SK-N-SH treated with all-trans-retinoic acid at 6 μM for 48 hours (cell line): ENCODE measurements around the gene KDM4B.

Source experiments
- ATAC-seq: fragments of 200-7000 bp; cut with Tn5 transposase; 3 replicates; pipeline ENCODE4 v1.9.1; 2020; ENCODE audit warnings: mild to moderate bottlenecking, moderate library complexity
- CREB5 ChIP-seq: fragments of 250-450 bp; sonication (Bioruptor Pico); IDR thresholded peaks from 2 replicates; pipeline ENCODE4 v1.5.1; 2020; ENCODE audit warnings: low read depth, mild to moderate bottlenecking, moderate library complexity
- CSRNP3 ChIP-seq: fragments of 250-450 bp; sonication (Bioruptor Pico); IDR thresholded peaks from 2 replicates; pipeline ENCODE4 v1.5.1; 2021; ENCODE audit warnings: mild to moderate bottlenecking, moderate library complexity
- ESRRG ChIP-seq: fragments of 250-450 bp; sonication (Bioruptor Pico); IDR thresholded peaks from 2 replicates; pipeline ENCODE4 v1.6.1; 2021; ENCODE audit warnings: mild to moderate bottlenecking
- GLIS3 ChIP-seq: fragments of 250-450 bp; sonication (Bioruptor Pico); IDR thresholded peaks from 2 replicates; pipeline ENCODE4 v1.5.0; 2020; ENCODE audit warnings: mild to moderate bottlenecking, moderate library complexity
- OSR1 ChIP-seq: fragments of 250-450 bp; sonication (Bioruptor Pico); IDR thresholded peaks from 2 replicates; pipeline ENCODE4 v1.8.0; 2022; ENCODE audit warnings: moderate library complexity, mild to moderate bottlenecking, inconsistent platforms
- PATZ1 ChIP-seq: fragments of 250-450 bp; sonication (Bioruptor Pico); IDR thresholded peaks from 2 replicates; pipeline ENCODE4 v1.8.0; 2020; ENCODE audit warnings: mild to moderate bottlenecking, moderate library complexity, borderline replicate concordance
- RARB ChIP-seq: fragments of 250-450 bp; sonication (Bioruptor Pico); IDR thresholded peaks from 2 replicates; pipeline ENCODE4 v1.8.0; 2021; ENCODE audit warnings: mild to moderate bottlenecking, moderate library complexity
- SNAI2 ChIP-seq: fragments of 250-450 bp; sonication (Bioruptor Pico); IDR thresholded peaks from 2 replicates; pipeline ENCODE4 v1.5.0; 2020; ENCODE audit warnings: mild to moderate bottlenecking, moderate library complexity
- TCF4 ChIP-seq: fragments of 250-450 bp; sonication (Bioruptor Pico); IDR thresholded peaks from 2 replicates; pipeline ENCODE4 v1.8.0; 2021; ENCODE audit warnings: mild to moderate bottlenecking, moderate library complexity, borderline replicate concordance
- ZC3H10 ChIP-seq: fragments of 250-450 bp; sonication (Bioruptor Pico); IDR thresholded peaks from 2 replicates; pipeline ENCODE4 v1.5.1; 2021; ENCODE audit warnings: mild to moderate bottlenecking, moderate library complexity
- ZFP3 ChIP-seq: fragments of 250-450 bp; sonication (Bioruptor Pico); IDR thresholded peaks from 2 replicates; pipeline ENCODE4 v1.5.0; 2020; ENCODE audit warnings: mild to moderate bottlenecking, moderate library complexity
- ZFP30 ChIP-seq: fragments of 450-650 bp; formaldehyde crosslinking; IDR thresholded peaks from 2 replicates; pipeline ENCODE4 v1.5.0; 2022; ENCODE audit warnings: mild to moderate bottlenecking, moderate library complexity
- ZNF565 ChIP-seq: fragments of 450-650 bp; formaldehyde crosslinking; conservative IDR thresholded peaks from 2 replicates; pipeline ENCODE4 v1.5.0; 2020; ENCODE audit warnings: low read depth, mild to moderate bottlenecking, moderate library complexity
- ZNF70 ChIP-seq: fragments of 450-650 bp; formaldehyde crosslinking; IDR thresholded peaks from 2 replicates; pipeline ENCODE4 v1.5.0; 2020; ENCODE audit warnings: mild to moderate bottlenecking, moderate library complexity
- ZNF8 ChIP-seq: fragments of 450-650 bp; formaldehyde crosslinking; IDR thresholded peaks from 2 replicates; pipeline ENCODE4 v1.5.0; 2020; ENCODE audit warnings: mild to moderate bottlenecking, moderate library complexity
- TF ChIP-seq, protein P1 (sequence below): fragments of 250-450 bp; sonication (Bioruptor Pico); IDR thresholded peaks from 2 replicates; pipeline ENCODE4 v1.5.0; 2020; ENCODE audit warnings: mild to moderate bottlenecking, moderate library complexity
- TF ChIP-seq, protein P2 (sequence below): fragments of 250-450 bp; sonication (Bioruptor Pico); IDR thresholded peaks from 2 replicates; pipeline ENCODE4 v1.8.0; 2021; ENCODE audit warnings: low read depth, mild to moderate bottlenecking, moderate library complexity, borderline replicate concordance

Gene KDM4B

DNA sequence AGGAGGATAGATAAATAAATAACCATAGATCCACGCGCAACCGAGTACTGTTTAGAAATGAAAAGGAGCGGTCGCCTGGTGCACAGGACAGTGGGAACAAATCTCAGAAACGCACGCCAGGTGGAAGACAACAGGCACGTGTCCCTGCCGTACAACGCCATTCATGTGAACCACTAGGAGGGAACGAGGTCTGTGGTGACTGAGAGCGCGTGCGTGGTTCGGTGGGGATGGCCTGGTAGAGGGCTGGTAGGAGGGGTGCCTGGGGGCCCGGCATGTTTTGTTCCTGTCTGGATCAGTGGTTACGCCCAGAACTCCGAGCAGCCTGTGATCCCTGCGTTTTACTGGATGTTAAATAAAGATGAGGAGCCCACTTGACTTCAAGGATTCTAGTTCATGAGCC is 111.9 kb downstream of the KDM4B start:
- TF ChIP-seq RARB (no peak), CREB5 (CRISPR knock-in tag) (no peak), PATZ1 (CRISPR knock-in tag) (no peak), ESRRG (CRISPR knock-in tag) (no peak), CSRNP3 (CRISPR knock-in tag) (no peak)
- ATAC-seq = no peak

DNA sequence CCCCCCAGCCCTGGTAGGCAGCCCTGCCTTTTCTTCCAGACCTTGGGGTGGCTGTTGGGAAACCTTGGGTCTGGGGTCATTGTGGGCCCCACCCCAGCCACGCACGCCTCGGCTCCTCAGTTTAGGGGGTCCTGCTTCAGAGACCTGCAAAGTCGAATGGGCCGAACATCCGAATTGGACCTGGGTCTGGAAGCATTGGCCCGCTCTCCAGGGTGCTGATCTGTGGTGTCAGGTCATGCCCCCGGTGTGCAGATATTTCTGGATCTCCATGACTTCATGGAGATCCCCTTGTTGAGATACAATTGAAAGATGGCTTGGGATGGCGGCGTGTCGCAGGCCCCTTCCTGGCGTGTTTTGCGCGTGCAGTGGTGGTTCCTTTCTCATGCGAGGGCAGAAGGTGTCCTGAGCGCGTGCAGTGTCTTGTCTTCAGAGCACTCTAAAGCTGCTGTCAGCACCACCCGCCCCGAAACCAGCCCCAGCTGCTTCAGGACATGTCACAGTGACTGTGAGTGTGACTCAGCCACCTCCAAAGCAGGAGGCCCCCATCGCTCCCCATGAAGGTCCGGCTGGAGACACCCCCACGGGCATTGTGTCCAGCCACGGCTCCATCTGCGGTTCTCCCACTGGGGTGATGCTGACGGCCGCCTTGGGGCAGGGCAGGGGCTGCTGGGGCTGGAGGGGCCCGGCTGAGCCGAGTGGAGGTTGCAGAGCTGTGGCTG is 112.7 kb downstream of the KDM4B start:
- no peak for ATAC-seq
- TF ChIP-seq PATZ1 (CRISPR knock-in tag) = no peak
- TF ChIP-seq, all 23 proteins: peak for 0

- no peak for ATAC-seq
- TF ChIP-seq OSR1 (CRISPR knock-in tag) (no peak), PATZ1 (CRISPR knock-in tag) (no peak), SNAI2 (CRISPR knock-in tag) (no peak), ZNF8 (CRISPR knock-in tag) (no peak), ZNF565 (CRISPR knock-in tag) (no peak), CSRNP3 (CRISPR knock-in tag) (no peak), ZFP3 (no peak), TCF4 (no peak), ZC3H10 (no peak), CREB5 (CRISPR knock-in tag) (no peak), ZFP30 (CRISPR knock-in tag) (no peak), GLIS3 (no peak), ZNF70 (no peak)
- TF ChIP-seq, protein P1, sequence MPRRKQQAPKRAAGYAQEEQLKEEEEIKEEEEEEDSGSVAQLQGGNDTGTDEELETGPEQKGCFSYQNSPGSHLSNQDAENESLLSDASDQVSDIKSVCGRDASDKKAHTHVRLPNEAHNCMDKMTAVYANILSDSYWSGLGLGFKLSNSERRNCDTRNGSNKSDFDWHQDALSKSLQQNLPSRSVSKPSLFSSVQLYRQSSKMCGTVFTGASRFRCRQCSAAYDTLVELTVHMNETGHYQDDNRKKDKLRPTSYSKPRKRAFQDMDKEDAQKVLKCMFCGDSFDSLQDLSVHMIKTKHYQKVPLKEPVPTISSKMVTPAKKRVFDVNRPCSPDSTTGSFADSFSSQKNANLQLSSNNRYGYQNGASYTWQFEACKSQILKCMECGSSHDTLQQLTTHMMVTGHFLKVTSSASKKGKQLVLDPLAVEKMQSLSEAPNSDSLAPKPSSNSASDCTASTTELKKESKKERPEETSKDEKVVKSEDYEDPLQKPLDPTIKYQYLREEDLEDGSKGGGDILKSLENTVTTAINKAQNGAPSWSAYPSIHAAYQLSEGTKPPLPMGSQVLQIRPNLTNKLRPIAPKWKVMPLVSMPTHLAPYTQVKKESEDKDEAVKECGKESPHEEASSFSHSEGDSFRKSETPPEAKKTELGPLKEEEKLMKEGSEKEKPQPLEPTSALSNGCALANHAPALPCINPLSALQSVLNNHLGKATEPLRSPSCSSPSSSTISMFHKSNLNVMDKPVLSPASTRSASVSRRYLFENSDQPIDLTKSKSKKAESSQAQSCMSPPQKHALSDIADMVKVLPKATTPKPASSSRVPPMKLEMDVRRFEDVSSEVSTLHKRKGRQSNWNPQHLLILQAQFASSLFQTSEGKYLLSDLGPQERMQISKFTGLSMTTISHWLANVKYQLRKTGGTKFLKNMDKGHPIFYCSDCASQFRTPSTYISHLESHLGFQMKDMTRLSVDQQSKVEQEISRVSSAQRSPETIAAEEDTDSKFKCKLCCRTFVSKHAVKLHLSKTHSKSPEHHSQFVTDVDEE (CRISPR knock-in tag) = no peak
- TF ChIP-seq, protein P2, sequence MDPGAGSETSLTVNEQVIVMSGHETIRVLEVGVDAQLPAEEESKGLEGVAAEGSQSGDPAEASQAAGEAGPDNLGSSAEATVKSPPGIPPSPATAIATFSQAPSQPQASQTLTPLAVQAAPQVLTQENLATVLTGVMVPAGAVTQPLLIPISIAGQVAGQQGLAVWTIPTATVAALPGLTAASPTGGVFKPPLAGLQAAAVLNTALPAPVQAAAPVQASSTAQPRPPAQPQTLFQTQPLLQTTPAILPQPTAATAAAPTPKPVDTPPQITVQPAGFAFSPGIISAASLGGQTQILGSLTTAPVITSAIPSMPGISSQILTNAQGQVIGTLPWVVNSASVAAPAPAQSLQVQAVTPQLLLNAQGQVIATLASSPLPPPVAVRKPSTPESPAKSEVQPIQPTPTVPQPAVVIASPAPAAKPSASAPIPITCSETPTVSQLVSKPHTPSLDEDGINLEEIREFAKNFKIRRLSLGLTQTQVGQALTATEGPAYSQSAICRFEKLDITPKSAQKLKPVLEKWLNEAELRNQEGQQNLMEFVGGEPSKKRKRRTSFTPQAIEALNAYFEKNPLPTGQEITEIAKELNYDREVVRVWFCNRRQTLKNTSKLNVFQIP (CRISPR knock-in tag) = no peak
Measured at GRCh38 chr19:5083547-5083965, 114.6 kb downstream of the KDM4B start.
